Adrenal gland (tissue), 5 donors: ENCODE results near the gene SEPTIN3.

Source experiments
- POLR2A ChIP-seq, 2 donors: fragments of 450-650 bp; IDR thresholded peaks; one replicate each; pipeline ENCODE4 v1.6.1; 2017; ENCODE audit warnings: antibody characterized with exemption in 2 of 2, mild to moderate bottlenecking in 2 of 2, moderate library complexity in 1 of 2
- TF ChIP-seq, protein P1 (sequence below), 6 experiments: fragments of 450-650 bp in 4 of 6; fragments of 200-600 bp in 2 of 6; sonication (generic) in 1 of 6; IDR thresholded peaks; 1 replicate in 5 of 6; 2 replicates in 1 of 6; pipeline versions ENCODE4 v1.5.1 to v1.8.0; 2016 to 2021; ENCODE audit warnings: antibody characterized with exemption in 6 of 6, mild to moderate bottlenecking in 2 of 6, moderate library complexity in 1 of 6
- donor health status: DM: no; HTN: no; CAD: no.

DNA sequence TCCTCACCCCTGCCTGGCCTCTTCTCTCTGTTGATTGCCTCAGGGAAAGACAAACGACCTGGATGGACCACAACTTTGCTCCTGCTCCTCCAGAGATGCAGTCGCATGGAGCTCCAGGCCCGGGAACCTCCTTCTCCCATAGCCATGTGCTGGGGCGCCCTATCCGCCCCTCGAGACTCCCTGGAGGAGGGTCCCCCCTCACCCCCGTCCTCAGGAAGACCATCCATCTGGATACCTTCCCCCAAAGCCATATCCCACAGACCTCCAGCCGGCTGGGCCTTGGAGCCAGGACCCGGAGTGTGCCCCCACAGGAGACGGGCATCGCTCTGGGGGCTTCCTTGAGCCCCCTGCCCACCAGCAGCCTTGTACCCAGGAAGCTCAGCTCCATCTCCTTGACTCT lies 2.2 kb downstream of the SEPTIN3 start:
- TF ChIP-seq, protein P1, sequence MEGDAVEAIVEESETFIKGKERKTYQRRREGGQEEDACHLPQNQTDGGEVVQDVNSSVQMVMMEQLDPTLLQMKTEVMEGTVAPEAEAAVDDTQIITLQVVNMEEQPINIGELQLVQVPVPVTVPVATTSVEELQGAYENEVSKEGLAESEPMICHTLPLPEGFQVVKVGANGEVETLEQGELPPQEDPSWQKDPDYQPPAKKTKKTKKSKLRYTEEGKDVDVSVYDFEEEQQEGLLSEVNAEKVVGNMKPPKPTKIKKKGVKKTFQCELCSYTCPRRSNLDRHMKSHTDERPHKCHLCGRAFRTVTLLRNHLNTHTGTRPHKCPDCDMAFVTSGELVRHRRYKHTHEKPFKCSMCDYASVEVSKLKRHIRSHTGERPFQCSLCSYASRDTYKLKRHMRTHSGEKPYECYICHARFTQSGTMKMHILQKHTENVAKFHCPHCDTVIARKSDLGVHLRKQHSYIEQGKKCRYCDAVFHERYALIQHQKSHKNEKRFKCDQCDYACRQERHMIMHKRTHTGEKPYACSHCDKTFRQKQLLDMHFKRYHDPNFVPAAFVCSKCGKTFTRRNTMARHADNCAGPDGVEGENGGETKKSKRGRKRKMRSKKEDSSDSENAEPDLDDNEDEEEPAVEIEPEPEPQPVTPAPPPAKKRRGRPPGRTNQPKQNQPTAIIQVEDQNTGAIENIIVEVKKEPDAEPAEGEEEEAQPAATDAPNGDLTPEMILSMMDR (IDR thresholded peaks at IDR 0.05): no peak
- no peak for TF ChIP-seq POLR2A (IDR thresholded peaks at IDR 0.05)
